Ramos (cell line): ENCODE results near the gene OR3A2.
"Not testable (repeated sequence)": the region's sequence is repeated elsewhere in the genome, so short reads cannot be mapped to it uniquely, and the experiment has no call there.

ENCODE experiments used
- in situ Hi-C: fragments of 300-500 bp; cut with MboI; formaldehyde crosslinking; loops from one replicate; pipeline ENCODE4 v1.14.3; 2022; ENCODE audit warnings: low sequenced_read_pairs; ENCODE audit not compliant: unreplicated experiment

The OR3A2 gene

GRCh38 chr17:3295632-3296031, 90.5 kb downstream of the OR3A2 start:
- in situ Hi-C loops = no loop called here

- in situ Hi-C loops = not testable (repeated sequence)
Measured at GRCh38 chr17:3293548-3293947, 92.6 kb downstream of the OR3A2 start.

- in situ Hi-C loops = no loop called here
Measured at GRCh38 chr17:3282901-3283300, 103.2 kb downstream of the OR3A2 start.

- in situ Hi-C loops = no loop called here
Measured at GRCh38 chr17:3276126-3276525, 110.0 kb downstream of the OR3A2 start.

GRCh38 chr17:3271072-3271848, 114.8 kb downstream of the OR3A2 start:
- in situ Hi-C loops = no loop called here

GRCh38 chr17:3260600-3260999, 125.5 kb downstream of the OR3A2 start:
- in situ Hi-C loops = no loop called here

- in situ Hi-C loops = no loop called here
Measured at GRCh38 chr17:3260163-3260562, 125.9 kb downstream of the OR3A2 start.

- in situ Hi-C loops = no loop called here
Measured at GRCh38 chr17:3256575-3256974, 129.5 kb downstream of the OR3A2 start.

GRCh38 chr17:3249013-3249412, 137.1 kb downstream of the OR3A2 start:
- in situ Hi-C loops = not testable (repeated sequence)

GRCh38 chr17:3244841-3245240, 141.3 kb downstream of the OR3A2 start:
- in situ Hi-C loops = not testable (repeated sequence)

GRCh38 chr17:3241044-3241443, 145.1 kb downstream of the OR3A2 start:
- in situ Hi-C loops = not testable (repeated sequence)

- in situ Hi-C loops = not testable (repeated sequence)
Measured at GRCh38 chr17:3238685-3239084, 147.4 kb downstream of the OR3A2 start.

GRCh38 chr17:3232300-3232699, 153.8 kb downstream of the OR3A2 start:
- in situ Hi-C loops = not testable (repeated sequence)
